BLaER1 (cell line): ENCODE data around the gene RNF220.

Source experiments
- H3K27ac ChIP-seq: shearing (Covaris generic); formaldehyde crosslinking; 2 replicates; pipeline ENCODE4 v1.8.1; 2022
- H3K27me3 ChIP-seq: shearing (Covaris generic); formaldehyde crosslinking; 2 replicates; pipeline ENCODE4 v1.8.1; 2022
- H3K36me3 ChIP-seq: shearing (Covaris generic); formaldehyde crosslinking; 2 replicates; pipeline ENCODE4 v1.8.1; 2022
- H3K4me1 ChIP-seq: shearing (Covaris generic); formaldehyde crosslinking; 2 replicates; pipeline ENCODE4 v1.8.1; 2022
- H3K4me2 ChIP-seq: shearing (Covaris generic); formaldehyde crosslinking; 2 replicates; pipeline ENCODE4 v1.8.1; 2022
- H3K4me3 ChIP-seq: shearing (Covaris generic); formaldehyde crosslinking; 2 replicates; pipeline ENCODE4 v1.8.1; 2022
- H3K9ac ChIP-seq: shearing (Covaris generic); formaldehyde crosslinking; 2 replicates; pipeline ENCODE4 v1.8.1; 2022
- H3K9me3 ChIP-seq: shearing (Covaris generic); formaldehyde crosslinking; 2 replicates; pipeline ENCODE4 v1.8.1; 2022
- H4K20me1 ChIP-seq: shearing (Covaris generic); formaldehyde crosslinking; 2 replicates; pipeline ENCODE4 v1.8.1; 2022
- Cebpa-rat ChIP-seq: shearing (Covaris generic); IDR thresholded peaks from 2 replicates; pipeline ENCODE4 v1.8.1; 2022

Gene RNF220

DNA sequence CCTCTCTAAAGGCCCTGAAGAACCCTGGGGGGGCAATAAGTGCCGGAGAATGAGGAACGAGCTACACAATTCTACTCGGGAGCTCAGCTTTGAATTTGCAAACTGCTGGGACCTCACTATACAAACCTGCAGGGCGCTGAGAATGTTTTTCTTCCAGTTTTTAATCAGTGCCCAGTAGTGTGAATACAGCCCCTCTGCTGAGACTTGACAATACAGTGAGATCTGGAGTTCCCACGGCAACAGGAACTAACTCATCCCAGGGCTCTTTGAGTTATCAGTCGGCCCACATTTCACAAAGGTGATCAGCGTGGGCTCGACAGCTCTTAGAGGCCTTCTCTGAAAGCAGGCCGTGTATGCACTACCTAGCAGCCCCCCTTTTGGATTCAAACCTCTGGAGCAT lies 227.5 kb downstream of the RNF220 start:
- Histone ChIP-seq H3K9me3 (no peaks in the 10 kb centered on the region), H3K27me3 (no peaks in the 10 kb centered on the region), H3K27ac (peak overlapping the region; percentile 97), H3K4me1 (peaks cover 54% of the 10 kb centered on the region), H3K9ac (peak overlapping the region; percentile 92), H4K20me1 (peaks cover 52% of the 10 kb centered on the region), H3K4me2 (peak overlapping the region; percentile 84), H3K4me3 (peak overlapping the region; percentile 85), H3K36me3 (peaks cover 46% of the 10 kb centered on the region)
- no peak for TF ChIP-seq Cebpa-rat

GRCh38 chr1:44634606-44635189 lies 229.6 kb downstream of the RNF220 start:
- no peak for TF ChIP-seq Cebpa-rat
- H3K27ac ChIP-seq: no peak overlapping the region
- H3K4me2 ChIP-seq: 0 out of 2 replicates have a peak overlapping the region, but pooled peaks have one; percentile 2
- no peaks in the 10 kb centered on the region for H3K27me3 ChIP-seq
- H3K9ac ChIP-seq: peak overlapping the region; percentile 7; the same call in 1 of the 2 replicates
- no peak overlapping the region for H3K4me3 ChIP-seq
- H4K20me1 ChIP-seq: peaks cover 73% of the 10 kb centered on the region
- H3K36me3 ChIP-seq: peaks cover 67% of the 10 kb centered on the region
- H3K9me3 ChIP-seq: no peaks in the 10 kb centered on the region
- H3K4me1 ChIP-seq: peaks cover 54% of the 10 kb centered on the region

DNA sequence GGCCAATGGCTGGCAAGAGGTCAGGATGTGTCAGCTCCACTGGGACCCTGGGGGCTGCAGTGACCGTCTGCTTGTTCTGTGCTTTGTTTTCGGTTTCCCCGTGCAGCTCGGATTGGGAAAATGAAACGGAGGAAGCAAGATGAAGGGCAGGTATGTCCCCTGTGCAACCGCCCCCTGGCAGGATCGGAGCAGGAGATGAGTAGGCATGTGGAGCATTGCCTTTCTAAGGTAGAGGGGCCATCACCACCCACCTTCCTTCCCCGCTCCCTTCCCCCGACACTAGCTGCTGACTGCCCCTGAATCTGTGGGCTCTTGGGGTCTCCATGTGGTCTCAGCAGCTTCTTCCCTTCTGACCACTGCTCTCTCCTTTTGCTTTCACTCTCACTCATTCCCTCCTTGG lies 230.4 kb downstream of the RNF220 start:
- Histone ChIP-seq H4K20me1 (peaks cover 80% of the 10 kb centered on the region), H3K4me1 (peaks cover 54% of the 10 kb centered on the region), H3K4me2 (peak overlapping the region; percentile 41), H3K9me3 (no peaks in the 10 kb centered on the region), H3K36me3 (peaks cover 74% of the 10 kb centered on the region), H3K27ac (no peak overlapping the region), H3K27me3 (no peaks in the 10 kb centered on the region), H3K4me3 (no peak overlapping the region), H3K9ac (peak overlapping the region; percentile 42)
- no peak for TF ChIP-seq Cebpa-rat

DNA sequence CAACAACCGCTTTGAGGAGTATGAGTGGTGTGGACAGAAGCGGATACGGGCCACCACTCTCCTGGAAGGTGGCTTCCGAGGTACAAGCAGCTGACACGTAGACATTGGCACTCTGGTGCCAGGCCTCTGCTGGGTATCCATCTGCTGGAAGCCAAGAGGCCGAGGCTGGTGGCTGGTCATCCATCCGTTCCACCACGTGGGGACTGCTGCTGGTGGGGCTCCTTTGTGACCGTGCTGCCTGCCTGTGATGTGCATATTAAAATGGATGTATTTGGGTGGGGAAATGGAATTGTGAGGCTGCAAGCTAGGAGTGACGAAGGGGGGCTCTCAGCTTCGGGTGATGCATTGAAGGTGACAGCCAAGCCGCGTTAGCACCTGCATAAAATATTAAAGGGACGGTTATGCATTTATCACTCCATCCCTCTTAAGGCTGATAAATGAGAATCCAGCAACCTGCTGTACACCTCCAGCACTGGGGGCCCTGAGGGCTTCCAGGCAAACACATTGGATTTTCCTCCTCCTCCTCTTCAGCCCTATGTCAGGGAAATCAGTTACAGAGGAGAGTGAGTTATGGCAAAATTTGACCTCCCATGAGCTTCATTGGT lies 231.1 kb downstream of the RNF220 start:
- peak overlapping the region; percentile 65 for H3K27ac ChIP-seq
- H3K4me2 ChIP-seq: peak overlapping the region; percentile 41
- H3K9me3 ChIP-seq: no peaks in the 10 kb centered on the region
- TF ChIP-seq Cebpa-rat: no peak
- peaks cover 49% of the 10 kb centered on the region for H3K4me1 ChIP-seq
- H4K20me1 ChIP-seq: peaks cover 88% of the 10 kb centered on the region
- peaks cover 82% of the 10 kb centered on the region for H3K36me3 ChIP-seq
- no peak overlapping the region for H3K4me3 ChIP-seq
- peak overlapping the region; percentile 42 for H3K9ac ChIP-seq
- no peaks in the 10 kb centered on the region for H3K27me3 ChIP-seq

- no peak for TF ChIP-seq Cebpa-rat
- H3K9me3 ChIP-seq: no peaks in the 10 kb centered on the region
- peaks cover 95% of the 10 kb centered on the region for H4K20me1 ChIP-seq
- H3K4me2 ChIP-seq: peak overlapping the region; percentile 41
- H3K9ac ChIP-seq: peak overlapping the region; percentile 42
- peaks cover 89% of the 10 kb centered on the region for H3K36me3 ChIP-seq
- peak overlapping the region; percentile 65 for H3K27ac ChIP-seq
- H3K4me1 ChIP-seq: peaks cover 46% of the 10 kb centered on the region
- no peak overlapping the region for H3K4me3 ChIP-seq
- no peaks in the 10 kb centered on the region for H3K27me3 ChIP-seq
Observed at GRCh38 chr1:44636688-44637598, 231.9 kb downstream of the RNF220 start.

- H3K27ac ChIP-seq: no peak overlapping the region
- H3K4me1 ChIP-seq: peaks cover 42% of the 10 kb centered on the region
- peaks cover 98% of the 10 kb centered on the region for H3K36me3 ChIP-seq
- H3K9ac ChIP-seq: no peak overlapping the region
- no peaks in the 10 kb centered on the region for H3K9me3 ChIP-seq
- H3K27me3 ChIP-seq: no peaks in the 10 kb centered on the region
- peaks cover 100% of the 10 kb centered on the region for H4K20me1 ChIP-seq
- H3K4me3 ChIP-seq: no peak overlapping the region
- H3K4me2 ChIP-seq: no peak overlapping the region
- TF ChIP-seq Cebpa-rat: no peak
Observed at GRCh38 chr1:44637702-44638411, 232.8 kb downstream of the RNF220 start.

DNA sequence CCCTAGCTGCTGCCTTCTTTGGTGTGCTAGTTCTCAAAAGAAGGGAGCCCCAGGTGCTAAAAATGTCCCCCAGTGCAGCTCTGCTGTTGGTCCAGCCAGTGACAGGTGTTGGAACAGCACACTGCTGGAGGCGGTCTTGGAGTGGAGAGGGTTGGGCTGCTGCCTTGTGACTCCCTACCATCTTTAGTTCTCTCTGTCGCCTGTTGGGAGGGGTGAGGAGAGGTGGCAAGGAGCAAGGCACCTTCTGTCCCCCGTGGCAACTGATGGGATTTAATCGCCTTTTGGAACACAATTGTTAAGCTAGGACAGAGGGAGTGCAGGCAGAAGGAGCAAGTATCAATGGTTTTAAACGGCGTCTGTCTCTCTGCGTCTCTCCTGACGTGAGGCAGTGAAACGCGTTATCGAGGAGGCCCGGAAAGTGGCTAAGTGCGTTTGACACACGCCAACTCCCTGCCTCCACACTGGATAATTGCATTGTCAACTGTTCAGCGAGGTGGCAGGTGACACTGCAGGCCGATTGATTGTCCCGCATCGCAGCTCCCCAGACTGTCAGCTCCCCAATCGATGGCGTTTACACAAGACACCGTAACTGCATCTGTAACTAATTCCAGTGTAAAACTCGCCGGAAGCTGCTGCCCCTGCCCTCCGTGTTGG lies 235.3 kb downstream of the RNF220 start:
- Histone ChIP-seq H3K9ac (no peak overlapping the region), H3K27me3 (no peaks in the 10 kb centered on the region), H3K4me3 (no peak overlapping the region), H4K20me1 (peaks cover 100% of the 10 kb centered on the region), H3K9me3 (no peaks in the 10 kb centered on the region), H3K4me2 (no peak overlapping the region), H3K4me1 (peaks cover 17% of the 10 kb centered on the region), H3K36me3 (peaks cover 100% of the 10 kb centered on the region), H3K27ac (no peak overlapping the region)
- TF ChIP-seq Cebpa-rat: no peak

DNA sequence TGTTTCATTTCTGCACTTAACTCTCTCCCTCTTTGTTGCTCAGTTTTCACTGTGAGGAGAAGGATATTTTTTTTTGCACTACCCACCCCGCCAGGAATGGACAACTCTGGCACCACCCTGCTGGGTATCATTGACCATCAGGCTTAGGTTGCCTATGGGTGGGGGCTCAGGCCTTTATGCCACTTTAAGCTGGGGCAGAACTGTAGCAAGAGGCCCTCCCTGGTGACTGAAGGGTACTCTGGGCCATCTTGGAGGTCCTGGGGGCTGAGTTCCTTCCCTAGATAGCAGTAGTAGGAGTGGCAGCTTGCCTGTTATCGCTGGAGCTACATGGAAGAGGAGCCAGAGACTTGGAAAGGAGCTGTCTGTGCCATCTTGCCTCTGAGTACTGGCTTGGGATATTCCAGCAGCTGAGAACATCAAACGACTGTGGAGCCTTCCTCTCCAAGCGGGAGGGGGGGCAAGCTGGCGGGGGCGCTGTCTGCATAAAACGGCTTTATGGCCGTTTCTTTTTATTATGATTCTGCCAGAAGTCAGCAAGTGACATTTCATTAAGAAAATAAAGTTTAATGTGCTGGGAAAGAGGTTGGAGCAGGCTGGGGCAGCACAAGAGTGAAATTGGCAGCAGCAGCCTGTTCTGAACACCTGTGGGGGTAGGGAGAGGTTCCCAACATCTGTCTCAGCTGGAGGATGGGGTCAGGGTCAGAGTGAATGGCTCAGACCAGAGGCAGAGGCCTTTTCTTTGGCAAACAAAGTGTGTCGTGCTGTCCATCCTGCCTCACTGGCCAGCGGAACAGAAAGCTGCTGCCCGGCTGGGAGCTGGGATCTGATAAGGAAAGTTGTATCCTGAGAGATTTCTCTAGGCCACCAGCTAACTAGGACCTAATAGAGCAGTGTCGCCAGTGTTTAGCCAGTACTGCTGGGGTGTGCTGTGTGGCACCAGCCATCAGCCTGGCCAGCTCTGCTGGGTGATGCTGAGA lies 236.4 kb downstream of the RNF220 start:
- TF ChIP-seq Cebpa-rat: no peak
- no peaks in the 10 kb centered on the region for H3K9me3 ChIP-seq
- H3K27ac ChIP-seq: no peak overlapping the region
- no peak overlapping the region for H3K4me2 ChIP-seq
- peaks cover 98% of the 10 kb centered on the region for H4K20me1 ChIP-seq
- H3K4me3 ChIP-seq: no peak overlapping the region
- no peaks in the 10 kb centered on the region for H3K27me3 ChIP-seq
- peaks cover 6% of the 10 kb centered on the region for H3K4me1 ChIP-seq
- H3K36me3 ChIP-seq: peaks cover 100% of the 10 kb centered on the region
- no peak overlapping the region for H3K9ac ChIP-seq
